Stomach (tissue), 9 donors: ENCODE data around the gene SYVN1. TPM values are rescaled to one million over a fixed set of nuclear protein-coding genes. Genes with fewer than 3 reads are reported as not detected.

Experiments used
- DNase-seq, 2 donors: peaks; one replicate each; pipeline versions ENCODE4 v3.0.0 to v3.0.0-alpha.2; 2013 to 2019
- H3K27ac ChIP-seq, 5 donors: fragments of 200-600 bp in 4 of 5; sonication (generic) in 4 of 5; one replicate each; pipeline ENCODE4 v1.5.1; 2013 to 2019; ENCODE audit warnings: mild to moderate bottlenecking in 1 of 5, moderate library complexity in 1 of 5
- H3K27me3 ChIP-seq, 3 donors: fragments of 200-600 bp; sonication (generic); one replicate each; pipeline ENCODE4 v1.5.1; 2017 to 2019; ENCODE audit warnings: mixed run types in 1 of 3
- H3K36me3 ChIP-seq, 4 donors: fragments of 200-600 bp; sonication (generic); 1 replicate in 3 of 4; 2 replicates in 1 of 4; pipeline ENCODE4 v1.5.1; 2016 to 2019
- H3K4me1 ChIP-seq, 4 donors: fragments of 200-600 bp; sonication (generic); one replicate each; pipeline ENCODE4 v1.5.1; 2016 to 2019
- H3K4me3 ChIP-seq, 4 donors: fragments of 200-600 bp; sonication (generic) in 3 of 4; one replicate each; pipeline ENCODE4 v1.5.1; 2016 to 2019; ENCODE audit warnings: mild to moderate bottlenecking in 1 of 4
- H3K9me3 ChIP-seq, 4 donors: fragments of 200-600 bp; sonication (generic); one replicate each; pipeline ENCODE4 v1.5.1; 2016 to 2019
- EP300 ChIP-seq: sonication (generic); formaldehyde crosslinking; IDR thresholded peaks from one replicate; pipeline ENCODE4 v1.6.1; 2017; ENCODE audit warnings: antibody characterized with exemption
- POLR2A ChIP-seq, 4 donors: fragments of 450-650 bp; IDR thresholded peaks; one replicate each; pipeline ENCODE4 v1.6.1; 2016; ENCODE audit warnings: antibody characterized with exemption in 4 of 4, control low read depth in 2 of 4, mild to moderate bottlenecking in 1 of 4, moderate library complexity in 1 of 4
- POLR2AphosphoS5 ChIP-seq, 3 donors: sonication (generic); formaldehyde crosslinking; IDR thresholded peaks; one replicate each; pipeline ENCODE4 v1.6.1; 2016; ENCODE audit warnings: antibody characterized with exemption in 3 of 3
- WGBS, 5 donors: extraction: QIAGEN DNeasy Blood & Tissue Kit in 3 of 5; methylation state at CpG; one replicate each; pipeline versions ENCODE4 v1.1.5 to v1.1.7; 2013 to 2018; 5-methylcytosine and 5-hydroxymethylcytosine counted together
- intact Hi-C: fragments of 100-400 bp; cut with DNase I; formaldehyde crosslinking; loops from one replicate; pipeline ENCODE4 v1.15.1; 2023; ENCODE audit warnings: low total_unique reads
- polyA plus RNA-seq, 3 donors: library from polyadenylated mRNA; stranded (reverse); fragments of 200-250 nt; gene quantifications; one replicate each; pipeline ENCODE4 v1.2.3, GENCODE V29; 2013
- total RNA-seq, 5 donors: library from RNA; depleted of rRNA; stranded (reverse); fragments of >200 nt; gene quantifications; one replicate each; pipeline versions ENCODE4 v1.1.0 to v1.2.3, GENCODE V29; 2014 to 2016
- TF ChIP-seq, protein P1 (sequence below), 7 experiments: fragments of 450-650 bp in 4 of 7; fragments of 200-600 bp in 3 of 7; sonication (generic) in 3 of 7; IDR thresholded peaks; one replicate each; pipeline ENCODE4 v1.5.1; 2016 to 2019; ENCODE audit warnings: antibody characterized with exemption in 7 of 7, control low read depth in 2 of 7, mild to moderate bottlenecking in 1 of 7
- donor health status: healthy with polysubstance abuse.
- donor health status: Bipolar disorder and iron deficiency.
- donor health status: healthy.

SYVN1 gene
- total and polyA plus RNA-seq, 8 donors, result 7.2 to 75.3 (median 28.8) TPM

DNA sequence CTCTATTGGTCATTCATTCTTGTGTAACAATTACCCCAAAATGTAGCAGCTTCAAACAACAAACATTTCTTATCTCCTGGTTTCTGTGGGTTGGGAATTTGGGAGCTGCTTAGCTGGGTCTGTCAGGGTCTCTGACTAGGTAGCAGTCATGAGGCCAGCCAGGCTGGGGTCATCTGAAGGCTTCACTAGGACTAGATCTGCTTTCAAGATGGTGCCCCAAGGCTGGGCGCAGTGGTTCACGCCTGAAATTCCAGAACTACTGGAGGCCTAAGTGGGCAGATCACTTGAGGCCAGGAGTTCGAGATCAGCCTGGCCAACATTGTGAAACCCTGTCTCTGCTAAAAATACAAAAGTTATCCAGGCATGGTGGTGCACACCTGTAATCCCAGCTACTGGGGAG lies 22.6 kb upstream of the SYVN1 start:
- TF ChIP-seq POLR2A (IDR thresholded peaks at IDR 0.05), result no peak
- TF ChIP-seq, protein P1, sequence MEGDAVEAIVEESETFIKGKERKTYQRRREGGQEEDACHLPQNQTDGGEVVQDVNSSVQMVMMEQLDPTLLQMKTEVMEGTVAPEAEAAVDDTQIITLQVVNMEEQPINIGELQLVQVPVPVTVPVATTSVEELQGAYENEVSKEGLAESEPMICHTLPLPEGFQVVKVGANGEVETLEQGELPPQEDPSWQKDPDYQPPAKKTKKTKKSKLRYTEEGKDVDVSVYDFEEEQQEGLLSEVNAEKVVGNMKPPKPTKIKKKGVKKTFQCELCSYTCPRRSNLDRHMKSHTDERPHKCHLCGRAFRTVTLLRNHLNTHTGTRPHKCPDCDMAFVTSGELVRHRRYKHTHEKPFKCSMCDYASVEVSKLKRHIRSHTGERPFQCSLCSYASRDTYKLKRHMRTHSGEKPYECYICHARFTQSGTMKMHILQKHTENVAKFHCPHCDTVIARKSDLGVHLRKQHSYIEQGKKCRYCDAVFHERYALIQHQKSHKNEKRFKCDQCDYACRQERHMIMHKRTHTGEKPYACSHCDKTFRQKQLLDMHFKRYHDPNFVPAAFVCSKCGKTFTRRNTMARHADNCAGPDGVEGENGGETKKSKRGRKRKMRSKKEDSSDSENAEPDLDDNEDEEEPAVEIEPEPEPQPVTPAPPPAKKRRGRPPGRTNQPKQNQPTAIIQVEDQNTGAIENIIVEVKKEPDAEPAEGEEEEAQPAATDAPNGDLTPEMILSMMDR (IDR thresholded peaks at IDR 0.05), result no peak
- no peak for TF ChIP-seq POLR2AphosphoS5 (IDR thresholded peaks at IDR 0.05)
- TF ChIP-seq EP300, result no peak
- Histone ChIP-seq H3K4me1 (no peaks in the 10 kb centered on the region), H3K4me3 (no peak overlapping the region), H3K9me3 (no peaks in the 10 kb centered on the region), H3K36me3 (no peaks in the 10 kb centered on the region), H3K27me3 (no peaks in the 10 kb centered on the region), H3K27ac (no peak overlapping the region)
- intact Hi-C loops, result no loop called here
- no peak for DNase-seq
- WGBS, 5 donors, result 90 to 94% (median 92%) methylated on average over 3 of the region's 3 CpGs

DNA sequence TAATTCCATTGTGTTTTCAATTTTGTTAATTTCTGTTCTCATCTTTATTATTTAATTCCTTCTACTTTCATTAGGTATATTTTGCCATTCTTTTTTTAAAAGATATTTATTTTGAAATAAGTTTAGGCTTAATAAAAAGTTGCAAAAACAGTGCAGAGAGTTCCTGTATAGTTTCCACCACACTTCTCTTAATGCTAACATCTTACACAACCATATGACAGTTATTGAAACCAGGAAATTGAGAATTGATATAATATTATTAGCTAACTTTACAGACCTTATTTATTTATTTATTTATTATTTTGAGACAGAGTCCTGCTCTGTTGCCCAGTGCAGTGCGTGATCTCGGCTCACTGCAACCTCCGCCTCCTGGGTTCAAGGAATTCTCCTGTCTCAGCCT lies 21.9 kb upstream of the SYVN1 start:
- intact Hi-C loops, result no loop called here
- Histone ChIP-seq H3K9me3 (no peaks in the 10 kb centered on the region), H3K27me3 (no peaks in the 10 kb centered on the region), H3K36me3 (no peaks in the 10 kb centered on the region), H3K27ac (no peak overlapping the region), H3K4me3 (no peak overlapping the region), H3K4me1 (peaks cover 0 to 6% (median 1%) of the 10 kb centered on the region in 4 donors)
- no peak for TF ChIP-seq POLR2AphosphoS5 (IDR thresholded peaks at IDR 0.05)
- no peak for TF ChIP-seq EP300
- TF ChIP-seq, protein P1 (IDR thresholded peaks at IDR 0.05), result no peak
- no peak for TF ChIP-seq POLR2A (IDR thresholded peaks at IDR 0.05)
- 94 to 99% (median 96%) methylated on average over 3 of the region's 3 CpGs for WGBS, 5 donors
- no peak for DNase-seq

DNA sequence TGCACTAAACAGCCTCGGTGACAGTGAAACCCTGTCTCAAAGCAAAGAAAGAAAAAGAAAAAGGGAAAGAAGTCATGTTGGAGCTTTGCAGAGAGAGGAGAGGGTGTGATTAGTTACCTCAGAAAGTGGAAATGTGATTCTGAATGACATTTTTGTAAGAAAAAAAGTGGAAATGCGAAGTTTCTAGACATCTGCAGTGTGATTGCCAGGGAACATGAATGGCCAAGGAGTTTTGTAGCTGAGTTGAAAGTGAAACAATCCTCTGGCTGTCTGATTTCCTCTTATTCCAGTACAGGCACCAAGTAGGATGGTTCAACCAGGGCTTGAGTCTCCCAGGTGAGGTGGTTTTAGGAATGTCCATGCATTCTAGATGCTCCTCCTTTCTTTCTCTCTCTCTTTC lies 17.8 kb upstream of the SYVN1 start:
- TF ChIP-seq POLR2A (IDR thresholded peaks at IDR 0.05) (no peak), POLR2AphosphoS5 (IDR thresholded peaks at IDR 0.05) (no peak)
- TF ChIP-seq, protein P1 (IDR thresholded peaks at IDR 0.05), result no peak
- H3K4me3 ChIP-seq, result no peak overlapping the region
- WGBS, 5 donors, result 52 to 88% (median 70%) methylated on average over 2 of the region's 2 CpGs
- DNase-seq, result no peak
- H3K27ac ChIP-seq, result no peak overlapping the region
- no peaks in the 10 kb centered on the region for H3K36me3 ChIP-seq
- H3K9me3 ChIP-seq, result peaks cover 0 to 4% (median 1%) of the 10 kb centered on the region in 4 donors
- no peaks in the 10 kb centered on the region for H3K27me3 ChIP-seq
- intact Hi-C loops, result no loop called here
- H3K4me1 ChIP-seq, result peaks cover 9 to 21% (median 10%) of the 10 kb centered on the region in 4 donors

DNA sequence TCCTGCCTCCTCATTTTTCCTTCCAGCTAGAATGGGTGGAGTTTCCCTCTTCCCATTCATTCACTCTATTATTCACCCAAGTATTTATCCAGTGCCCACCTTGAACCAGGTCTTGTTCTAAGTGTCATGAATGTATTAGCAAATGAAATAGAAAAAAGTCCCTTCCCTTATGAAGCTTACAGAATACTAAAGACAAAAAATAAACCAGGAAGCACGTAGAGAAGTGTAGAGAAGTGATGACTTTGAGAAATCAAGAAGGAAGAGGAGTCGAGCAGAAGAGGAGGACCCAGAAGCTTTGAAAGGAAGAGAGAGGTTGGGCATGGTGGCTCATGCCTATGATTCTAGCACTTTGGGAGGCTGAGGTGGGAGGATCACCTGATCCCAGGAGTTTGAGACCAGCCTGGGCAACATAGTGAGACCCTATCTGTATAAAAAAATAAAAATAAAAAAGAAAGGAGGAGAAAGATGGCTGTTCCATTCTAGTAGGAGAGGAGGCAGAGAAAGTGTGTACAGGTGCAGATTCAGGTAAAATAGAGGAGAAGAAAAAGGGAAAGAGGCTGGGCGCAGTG lies 17.1 kb upstream of the SYVN1 start:
- intact Hi-C loops, result no loop called here
- Histone ChIP-seq H3K4me3 (no peak overlapping the region), H3K27ac (peak overlapping the region in 4 of 5 donors; percentile 32 to 65 (median 58)), H3K27me3 (no peaks in the 10 kb centered on the region), H3K4me1 (peaks cover 9 to 21% (median 10%) of the 10 kb centered on the region in 4 donors), H3K9me3 (peaks cover 0 to 4% (median 1%) of the 10 kb centered on the region in 4 donors), H3K36me3 (no peaks in the 10 kb centered on the region)
- no peak for DNase-seq
- TF ChIP-seq EP300 (no peak), POLR2AphosphoS5 (IDR thresholded peaks at IDR 0.05) (no peak)
- WGBS, 5 donors, result 68 to 83% (median 78%) methylated on average over 3 of the region's 3 CpGs
